Psoas muscle (tissue), 8 donors: Measurements from ENCODE around the gene GRIK5. TPM values are rescaled to one million over a fixed set of nuclear protein-coding genes. Genes with fewer than 3 reads are reported as not detected.

ENCODE experiments used
- ATAC-seq, 4 donors: fragments of 200-7000 bp; cut with Tn5 transposase; one replicate each; pipeline ENCODE4 v1.9.1; 2020; ENCODE audit warnings: moderate library complexity in 3 of 4, mild to moderate bottlenecking in 2 of 4
- DNase-seq, 2 donors: peaks; one replicate each; pipeline ENCODE4 v3.0.0-alpha.2; 2020
- H3K27ac ChIP-seq: fragments of 200-600 bp; one replicate; pipeline ENCODE4 v1.8.0; 2022
- H3K27me3 ChIP-seq, 3 donors: fragments of 200-600 bp in 1 of 3; one replicate each; pipeline versions ENCODE4 v1.6.1 to v1.8.0; 2013 to 2022; ENCODE audit warnings: low read length in 2 of 3, mild to moderate bottlenecking in 2 of 3, moderate library complexity in 1 of 3; ENCODE audit not compliant: insufficient read depth in 3 of 3
- H3K36me3 ChIP-seq, 2 donors: fragments of 200-600 bp in 1 of 2; one replicate each; pipeline versions ENCODE4 v1.6.1 to v1.8.0; 2013 to 2022; ENCODE audit warnings: low read depth in 1 of 2, mild to moderate bottlenecking in 1 of 2, moderate library complexity in 1 of 2; ENCODE audit not compliant: insufficient read depth in 1 of 2
- H3K4me1 ChIP-seq: fragments of 200-600 bp; one replicate; pipeline ENCODE4 v1.8.0; 2022
- H3K4me3 ChIP-seq: fragments of 200-600 bp; one replicate; pipeline ENCODE4 v1.8.0; 2022; ENCODE audit warnings: mild to moderate bottlenecking
- H3K9me3 ChIP-seq: fragments of 200-600 bp; one replicate; pipeline ENCODE4 v1.8.0; 2022
- WGBS, 3 donors: extraction: QIAGEN DNeasy Blood & Tissue Kit; methylation state at CpG; one replicate each; pipeline versions ENCODE4 v1.1.6 to v1.1.7; 2013; 5-methylcytosine and 5-hydroxymethylcytosine counted together
- intact Hi-C, 2 donors: fragments of 100-400 bp; cut with DNase I; formaldehyde crosslinking; loops; one replicate each; pipeline versions ENCODE4 v1.11.0 to v1.14.2; 2022
- polyA plus RNA-seq, 3 donors: library from polyadenylated mRNA; stranded (reverse); fragments of 200-250 nt; gene quantifications; one replicate each; pipeline ENCODE4 v1.2.3, GENCODE V29; 2013
- total RNA-seq, 4 donors: library from RNA; stranded (reverse); fragmentation: NEBNext Ultra II Directional in 2 of 4; extraction: Animal tissue kit (Norgen Biotek cat#: 25700) in 2 of 4; gene quantifications; one replicate each; pipeline versions ENCODE4 v1.2.1 to v1.2.4, GENCODE V29; 2021 to 2023
- TF ChIP-seq, protein P1 (sequence below): fragments of 200-600 bp; IDR thresholded peaks from one replicate; pipeline ENCODE4 v1.8.0; 2022; ENCODE audit warnings: antibody characterized with exemption
- donor health status: healthy with polysubstance abuse.
- donor health status: DM: no; HTN: no; CAD: no; lungs with moderate emphysema.
- donor health status: Bipolar disorder and iron deficiency.
- donor health status: healthy.
- donor health status: DM: yes; HTN: yes; CAD: no.
- donor health status: DM: no; HTN: no; CAD: no.
- donor health status: DM: no; HTN: no; CAD: no.
- donor health status: DM: yes; HTN: yes; CAD: no.

Gene GRIK5
- total and polyA plus RNA-seq, 7 donors: 0.26 to 0.88 (median 0.45) TPM

GRCh38 chr19:42096255-42096837 is 26.3 kb upstream of the GRIK5 start:
- H3K27ac ChIP-seq: no peak overlapping the region
- no peak for DNase-seq
- intact Hi-C loops: no loop called here
- peaks cover 0 to 16% (median 0%) of the 10 kb centered on the region in 3 donors for H3K27me3 ChIP-seq
- no peaks in the 10 kb centered on the region for H3K9me3 ChIP-seq
- ATAC-seq: no peak
- WGBS, 3 donors: 21 to 36% (median 26%) methylated on average over 11 to 15 of the region's 15 CpGs
- TF ChIP-seq, protein P1, sequence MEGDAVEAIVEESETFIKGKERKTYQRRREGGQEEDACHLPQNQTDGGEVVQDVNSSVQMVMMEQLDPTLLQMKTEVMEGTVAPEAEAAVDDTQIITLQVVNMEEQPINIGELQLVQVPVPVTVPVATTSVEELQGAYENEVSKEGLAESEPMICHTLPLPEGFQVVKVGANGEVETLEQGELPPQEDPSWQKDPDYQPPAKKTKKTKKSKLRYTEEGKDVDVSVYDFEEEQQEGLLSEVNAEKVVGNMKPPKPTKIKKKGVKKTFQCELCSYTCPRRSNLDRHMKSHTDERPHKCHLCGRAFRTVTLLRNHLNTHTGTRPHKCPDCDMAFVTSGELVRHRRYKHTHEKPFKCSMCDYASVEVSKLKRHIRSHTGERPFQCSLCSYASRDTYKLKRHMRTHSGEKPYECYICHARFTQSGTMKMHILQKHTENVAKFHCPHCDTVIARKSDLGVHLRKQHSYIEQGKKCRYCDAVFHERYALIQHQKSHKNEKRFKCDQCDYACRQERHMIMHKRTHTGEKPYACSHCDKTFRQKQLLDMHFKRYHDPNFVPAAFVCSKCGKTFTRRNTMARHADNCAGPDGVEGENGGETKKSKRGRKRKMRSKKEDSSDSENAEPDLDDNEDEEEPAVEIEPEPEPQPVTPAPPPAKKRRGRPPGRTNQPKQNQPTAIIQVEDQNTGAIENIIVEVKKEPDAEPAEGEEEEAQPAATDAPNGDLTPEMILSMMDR: no peak
- H3K4me1 ChIP-seq: no peaks in the 10 kb centered on the region
- no peak overlapping the region for H3K4me3 ChIP-seq
- H3K36me3 ChIP-seq: no peaks in the 10 kb centered on the region

DNA sequence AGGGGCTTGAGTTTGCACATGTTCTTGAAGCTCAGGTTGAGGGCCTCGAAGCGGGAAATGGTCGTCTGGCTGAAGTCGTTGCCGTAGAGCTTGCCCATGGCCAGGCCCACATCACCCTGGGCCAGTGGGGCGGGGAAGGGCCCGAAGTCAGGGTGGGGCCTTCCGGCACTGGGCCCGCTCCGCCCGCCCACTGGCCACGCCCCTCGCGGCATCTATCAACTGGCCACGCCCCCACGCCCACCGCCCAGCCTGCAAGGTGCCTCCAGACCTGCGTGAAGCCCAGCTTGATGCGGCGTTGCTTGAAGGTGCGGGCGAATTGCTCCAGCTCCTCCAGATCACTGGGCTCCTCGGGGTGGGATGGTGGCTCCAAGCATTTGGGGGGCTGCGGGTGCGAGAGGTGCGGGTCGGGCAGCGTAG is 25.8 kb upstream of the GRIK5 start:
- H3K9me3 ChIP-seq: no peaks in the 10 kb centered on the region
- H3K27ac ChIP-seq: no peak overlapping the region
- WGBS, 3 donors: 12 to 15% (median 14%) methylated on average over 13 to 28 of the region's 28 CpGs
- H3K4me3 ChIP-seq: no peak overlapping the region
- TF ChIP-seq, protein P1: no peak
- no peak for DNase-seq
- intact Hi-C loops: no loop called here
- no peaks in the 10 kb centered on the region for H3K4me1 ChIP-seq
- ATAC-seq: no peak
- H3K36me3 ChIP-seq: no peaks in the 10 kb centered on the region
- peaks cover 0 to 16% (median 0%) of the 10 kb centered on the region in 3 donors for H3K27me3 ChIP-seq

DNA sequence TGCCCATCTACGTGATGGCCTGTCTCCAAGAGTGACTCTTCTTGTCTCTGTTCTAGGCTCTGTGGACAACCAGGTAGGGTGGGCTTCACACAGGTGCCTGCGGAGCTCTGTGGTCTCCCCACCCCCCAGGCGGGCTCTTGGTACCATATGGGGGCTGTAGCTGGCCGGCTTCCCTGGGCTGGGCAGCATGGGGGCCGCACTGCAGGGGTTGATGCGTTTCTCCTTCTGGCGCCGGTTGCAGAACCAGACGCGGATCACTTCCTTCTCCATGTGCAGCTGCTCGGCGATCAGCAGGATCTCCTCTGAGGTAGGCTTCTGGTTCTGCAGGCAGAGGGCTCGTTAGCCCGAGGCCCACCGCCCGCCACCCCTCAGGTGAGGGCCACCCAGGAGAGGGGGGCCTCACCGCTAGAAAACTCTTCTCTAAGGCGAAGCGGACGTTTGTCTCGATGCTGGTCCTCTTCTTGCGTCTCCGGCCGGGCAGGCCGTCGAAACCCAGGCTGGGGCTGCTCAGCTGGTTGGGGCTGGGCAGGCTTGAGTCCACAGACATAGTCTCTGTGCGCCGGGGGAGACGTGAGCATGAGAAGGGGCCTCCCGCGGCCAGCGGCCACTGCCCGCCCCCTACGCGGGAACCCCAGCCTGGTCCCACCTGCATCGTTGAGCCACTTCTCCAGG is 25.3 kb upstream of the GRIK5 start:
- no peaks in the 10 kb centered on the region for H3K36me3 ChIP-seq
- no peaks in the 10 kb centered on the region for H3K9me3 ChIP-seq
- H3K4me1 ChIP-seq: no peaks in the 10 kb centered on the region
- 76 to 79% (median 76%) methylated on average over 36 of the region's 36 CpGs for WGBS, 3 donors
- H3K27me3 ChIP-seq: peaks cover 0 to 16% (median 0%) of the 10 kb centered on the region in 3 donors
- H3K27ac ChIP-seq: no peak overlapping the region
- ATAC-seq: no peak
- TF ChIP-seq, protein P1: no peak
- peak in 1 of 2 donors; percentile 24 for DNase-seq
- intact Hi-C loops: no loop called here
- H3K4me3 ChIP-seq: no peak overlapping the region

DNA sequence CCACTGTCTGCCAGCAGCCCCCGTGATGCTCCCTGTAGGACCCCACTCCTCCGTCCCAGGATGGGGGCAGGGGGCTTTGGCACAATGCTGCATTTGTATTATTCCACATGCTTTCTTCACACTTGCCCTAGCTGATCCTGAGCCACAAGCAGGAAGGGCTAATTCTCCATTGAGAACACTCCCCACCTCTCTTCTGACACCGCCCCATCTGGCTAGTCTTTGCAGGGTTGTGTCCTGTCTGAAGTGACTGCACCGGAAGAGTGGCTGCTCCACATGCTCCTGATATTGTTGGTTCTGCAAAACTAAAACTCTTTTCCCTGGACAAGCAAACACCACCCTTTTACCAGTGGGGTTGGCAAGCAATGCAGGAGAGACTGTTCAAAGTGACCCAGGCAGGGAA is 23.9 kb upstream of the GRIK5 start:
- Histone ChIP-seq H3K27me3 (peaks cover 0 to 16% (median 0%) of the 10 kb centered on the region in 3 donors), H3K4me1 (no peaks in the 10 kb centered on the region), H3K27ac (no peak overlapping the region), H3K4me3 (no peak overlapping the region), H3K36me3 (no peaks in the 10 kb centered on the region), H3K9me3 (no peaks in the 10 kb centered on the region)
- intact Hi-C loops: no loop called here
- no peak for DNase-seq
- no peak for ATAC-seq
- TF ChIP-seq, protein P1: no peak
- 41 to 55% (median 51%) methylated on average over 4 of the region's 4 CpGs for WGBS, 3 donors
